Stimulated activated CD8-positive, alpha-beta memory T cell treated with anti-CD3 and anti-CD28 coated beads, Interleukin-4, amount 100 ng/mL, for 24 hours (primary cell): ENCODE data around the gene GPR142.

Experiments used
- DNase-seq: peaks from one replicate; pipeline ENCODE4 v3.0.0-alpha.2; 2020; ENCODE audit warnings: low read depth

GPR142 gene

DNA sequence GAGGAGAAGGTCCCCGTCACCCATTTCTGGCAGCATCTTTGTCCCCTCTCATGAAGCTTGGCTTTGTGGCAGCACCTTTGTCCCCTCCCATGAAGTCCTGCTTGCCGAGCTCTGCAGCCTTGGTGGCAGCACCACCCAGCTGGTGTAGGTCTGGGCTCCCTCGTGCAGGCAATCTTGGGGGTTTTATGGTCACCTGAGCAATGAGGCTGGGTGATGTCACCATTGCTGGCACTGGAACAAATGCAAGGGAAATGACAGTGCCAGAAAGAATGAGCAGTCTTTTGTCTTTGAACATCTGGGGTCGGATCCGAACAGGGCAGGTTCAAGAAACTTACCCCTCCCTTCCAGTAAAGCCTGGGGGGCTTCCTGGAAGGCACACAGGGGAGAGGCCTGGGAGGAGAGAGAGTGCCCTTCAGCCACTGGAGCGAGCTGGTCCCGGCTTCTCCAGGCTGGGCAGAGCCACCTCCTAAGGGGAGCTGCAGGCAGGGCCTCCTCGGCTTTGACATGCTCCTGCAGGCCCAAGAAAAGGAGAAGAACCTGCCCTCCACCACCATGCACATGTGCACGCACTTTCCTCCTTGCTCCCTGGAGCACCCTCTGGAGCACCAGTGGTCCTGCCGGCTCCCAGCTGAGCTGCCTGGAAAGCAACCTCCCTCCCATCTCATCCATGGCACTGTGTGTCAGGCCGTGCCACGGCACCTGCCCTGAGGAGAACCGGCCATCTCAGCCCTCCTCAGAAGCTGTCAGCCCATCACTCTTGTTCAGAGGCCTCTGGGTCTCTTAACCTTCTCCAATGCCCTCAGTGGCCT is 21.7 kb upstream of the GPR142 start:
- no peak for DNase-seq

GRCh38 chr17:74347646-74348045 is 19.7 kb upstream of the GPR142 start:
- DNase-seq = no peak

GRCh38 chr17:74349120-74349519 is 18.2 kb upstream of the GPR142 start:
- no peak for DNase-seq

DNA sequence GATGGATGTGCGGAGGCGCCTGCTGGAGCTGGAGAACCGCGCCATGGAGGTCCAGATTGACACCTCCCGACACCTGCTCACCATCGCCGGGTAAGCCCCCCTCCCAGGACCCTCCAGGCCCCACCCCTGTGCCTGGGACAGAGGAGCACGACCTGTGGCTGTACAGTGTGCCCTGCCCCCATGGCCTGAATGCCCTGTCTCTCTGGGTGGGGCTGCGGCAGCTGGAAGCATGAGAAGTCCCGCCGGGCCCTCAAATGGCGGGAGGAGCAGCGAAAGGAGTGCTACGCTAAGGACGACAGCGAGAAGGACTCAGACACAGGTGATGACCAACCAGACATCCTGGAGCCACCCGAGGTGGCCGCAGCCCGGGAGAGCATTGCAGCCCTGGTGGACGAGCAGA is 16.8 kb upstream of the GPR142 start:
- DNase-seq = no peak

DNA sequence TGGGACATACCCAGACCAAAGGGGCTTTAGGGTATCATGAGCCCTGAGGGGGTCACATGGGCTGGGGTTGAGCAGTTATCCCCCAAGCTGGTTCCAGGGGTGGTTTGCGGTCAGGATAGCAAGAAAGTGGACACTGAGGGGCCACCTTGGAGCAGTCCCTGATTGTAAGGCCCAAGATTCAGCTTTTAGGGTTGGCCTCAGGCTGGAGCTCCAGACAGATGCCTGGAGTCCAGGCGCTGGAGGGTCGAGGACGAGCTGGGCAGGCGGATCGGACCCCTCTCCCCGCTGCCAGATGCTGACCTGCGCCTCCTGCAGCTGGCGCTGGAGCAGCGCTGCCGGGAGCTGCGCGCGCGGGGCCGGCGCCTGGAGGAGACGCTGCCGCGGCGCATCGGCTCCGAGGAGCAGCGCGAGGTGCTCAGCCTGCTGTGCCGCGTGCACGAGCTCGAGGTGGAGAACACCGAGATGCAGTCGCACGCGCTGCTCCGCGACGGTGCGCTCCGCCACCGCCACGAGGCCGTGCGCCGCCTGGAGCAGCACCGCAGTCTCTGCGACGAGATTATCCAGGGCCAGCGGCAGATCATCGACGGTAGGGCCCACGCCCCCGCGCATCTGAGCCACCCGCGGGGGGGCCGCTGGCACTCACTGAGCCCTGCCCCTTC is 15.6 kb upstream of the GPR142 start:
- no peak for DNase-seq

DNA sequence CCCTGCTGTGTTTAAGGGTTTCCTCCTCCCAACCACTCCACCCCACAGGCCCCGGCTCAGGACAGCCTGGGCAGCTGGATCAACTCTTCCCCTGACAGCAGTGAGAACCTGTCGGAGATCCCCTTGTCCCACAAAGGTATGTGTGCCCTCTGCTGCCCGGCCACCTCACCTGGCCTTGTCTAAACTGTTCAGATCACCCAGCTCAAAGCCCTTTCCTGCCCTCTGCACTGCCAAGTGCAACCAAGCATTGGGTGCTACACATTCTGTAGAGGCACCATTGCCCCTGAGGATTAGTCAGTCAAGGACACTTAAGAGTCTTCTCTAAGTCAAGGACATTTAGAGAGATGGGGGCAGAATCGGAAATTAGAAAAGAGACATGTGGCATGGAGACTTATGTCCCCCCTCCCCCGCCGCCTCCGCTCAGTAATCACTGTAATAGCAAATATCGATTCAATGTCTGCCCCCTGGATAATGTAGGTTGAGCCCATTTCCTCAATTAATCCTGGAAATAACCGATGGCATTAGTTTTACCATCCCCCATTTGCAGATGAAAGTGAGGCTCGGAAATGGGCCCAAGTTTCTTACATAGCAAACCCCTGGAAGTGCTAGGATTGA is 13.8 kb upstream of the GPR142 start:
- DNase-seq = no peak

DNA sequence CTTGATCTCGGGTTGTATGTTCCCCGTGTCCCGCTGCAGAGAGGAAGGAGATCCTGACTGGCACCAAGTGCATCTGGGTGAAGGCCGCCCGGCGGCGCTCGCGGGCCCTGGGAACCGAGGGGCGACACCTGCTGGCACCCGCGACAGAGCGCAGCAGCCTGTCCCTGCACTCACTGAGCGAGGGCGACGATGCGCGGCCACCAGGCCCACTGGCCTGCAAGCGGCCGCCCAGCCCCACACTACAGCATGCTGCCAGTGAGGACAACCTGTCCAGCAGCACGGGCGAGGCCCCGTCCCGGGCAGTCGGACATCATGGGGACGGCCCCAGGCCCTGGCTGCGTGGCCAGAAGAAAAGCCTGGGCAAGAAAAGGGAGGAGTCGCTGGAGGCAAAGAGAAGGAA is 13.2 kb upstream of the GPR142 start:
- peak; percentile 37 for DNase-seq

- no peak for DNase-seq
Observed at GRCh38 chr17:74354561-74354960, 12.7 kb upstream of the GPR142 start.

GRCh38 chr17:74355065-74355464 is 12.2 kb upstream of the GPR142 start:
- DNase-seq = no peak

DNA sequence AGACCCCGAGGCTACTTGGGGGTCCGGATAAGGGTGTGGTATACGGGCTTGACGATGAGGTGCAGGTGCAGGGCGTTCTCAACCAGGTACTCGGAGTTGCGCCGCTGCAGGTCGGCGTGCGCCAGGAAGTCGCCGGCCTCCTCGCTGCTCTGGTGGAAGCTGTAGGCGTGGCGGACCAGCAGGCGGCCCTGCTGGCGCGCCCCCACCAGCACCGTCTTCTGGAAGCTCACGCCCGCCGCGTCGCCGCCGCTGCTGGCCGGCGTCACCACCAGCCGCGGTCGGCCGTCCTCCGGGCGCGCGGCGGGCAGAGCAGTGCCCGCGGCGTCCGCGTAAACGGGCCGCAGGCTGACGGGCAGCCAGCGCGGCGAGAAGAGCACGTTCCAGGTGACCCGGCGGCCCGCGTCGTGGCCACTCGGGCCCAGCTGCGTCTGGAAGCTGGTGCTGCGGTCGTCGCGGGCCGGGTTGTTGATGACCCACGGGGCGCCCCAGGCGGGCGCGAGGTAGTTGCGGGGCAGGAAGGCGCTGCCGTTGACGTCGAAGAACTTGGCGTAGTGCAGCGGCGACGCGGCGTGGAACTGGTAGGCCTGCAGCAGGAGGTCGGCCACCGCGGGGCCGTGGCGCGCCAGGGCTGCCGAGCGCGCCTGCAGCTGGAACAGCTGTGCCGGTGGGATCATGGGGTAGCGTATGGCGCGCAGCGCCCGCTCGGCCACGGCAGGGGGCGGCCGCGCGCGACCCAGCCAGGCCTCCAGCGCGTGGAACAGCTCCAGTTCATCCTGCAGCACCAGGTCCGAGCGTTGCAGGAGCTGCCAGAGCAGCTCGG is 10.4 kb upstream of the GPR142 start:
- DNase-seq = no peak

- no peak for DNase-seq
Observed at GRCh38 chr17:74357466-74357809, 9.9 kb upstream of the GPR142 start.

DNA sequence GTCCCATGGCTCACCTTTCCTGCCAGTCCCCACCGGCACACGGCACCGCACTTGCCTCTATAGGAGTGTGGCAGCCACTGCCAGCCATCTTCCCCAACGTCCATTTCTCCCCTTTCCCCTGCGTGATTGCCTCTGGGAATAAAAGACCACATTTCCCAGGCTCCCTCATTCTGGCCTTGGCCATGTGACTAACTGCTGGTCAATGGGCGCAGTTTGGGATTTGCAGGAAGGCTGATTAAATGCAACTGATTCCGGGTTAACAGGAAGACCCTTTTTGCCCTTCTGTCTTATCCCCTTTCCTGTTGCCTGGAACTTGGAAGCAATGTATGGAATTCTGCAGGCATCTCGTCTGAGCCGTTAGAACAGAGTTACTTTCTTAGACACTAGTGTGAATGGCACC is 8.6 kb upstream of the GPR142 start:
- DNase-seq = no peak

- no peak for DNase-seq
Observed at GRCh38 chr17:74359916-74360315, 7.4 kb upstream of the GPR142 start.

DNA sequence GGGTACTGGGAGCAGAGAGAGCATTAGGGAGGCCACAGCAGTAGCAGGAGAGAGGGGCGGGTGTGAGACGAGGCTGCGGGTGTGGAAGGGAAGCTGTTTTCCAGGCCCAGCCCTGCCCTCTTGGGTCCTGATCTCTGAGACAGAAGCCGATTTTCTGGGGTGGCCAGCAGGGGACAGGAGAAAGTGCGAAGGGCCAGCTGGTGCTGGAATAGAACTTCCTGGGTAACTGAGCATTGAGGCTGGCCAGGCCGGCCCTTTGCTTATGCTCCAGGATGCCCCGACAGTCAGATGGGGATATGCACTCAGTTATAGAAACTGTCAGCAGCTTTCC is 6.4 kb upstream of the GPR142 start:
- no peak for DNase-seq

- DNase-seq = peak; percentile 22
Observed at GRCh38 chr17:74361230-74362068, 5.9 kb upstream of the GPR142 start, which contains the start of gene BTBD17. Gene BTBD17, minus strand, starts transcription at chr17:74361868. Its CDS starts 49 bp downstream, at chr17:74361819.

GRCh38 chr17:74362069-74362405 is 5.3 kb upstream of the GPR142 start:
- DNase-seq = no peak

DNA sequence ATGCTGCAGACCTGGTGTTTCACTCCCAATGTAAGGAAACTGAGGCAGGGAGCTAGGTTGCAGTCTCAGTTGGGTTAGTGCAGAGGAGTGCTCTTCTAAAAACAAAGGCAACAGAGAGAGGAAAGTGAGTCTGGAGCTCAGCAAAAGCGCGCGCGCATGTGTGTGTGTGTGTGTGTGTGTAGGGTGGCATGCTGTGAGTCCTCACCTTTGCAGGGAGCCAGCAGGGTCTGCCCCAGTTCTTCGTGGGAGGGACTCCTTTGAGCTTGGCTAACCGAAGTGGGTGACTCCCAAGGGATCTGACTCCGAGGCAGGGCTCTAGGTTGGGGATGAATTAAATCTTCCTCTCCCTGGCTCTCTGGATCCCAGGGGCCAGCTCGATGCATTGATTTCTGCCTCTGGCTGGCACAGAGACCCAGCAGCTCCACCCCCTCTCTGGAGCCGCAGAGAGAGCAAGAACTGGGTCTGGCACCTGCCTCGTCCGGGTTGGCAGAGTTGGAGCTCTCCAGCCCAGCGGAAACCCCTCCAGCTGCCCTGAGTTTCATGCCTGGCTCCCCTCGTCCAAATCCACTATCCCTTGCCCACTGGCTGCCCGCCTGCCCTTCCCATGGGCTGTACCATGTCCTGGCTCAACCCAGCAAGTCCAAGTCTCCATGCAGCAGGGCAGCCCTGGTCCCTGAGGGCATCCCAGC is 4.4 kb upstream of the GPR142 start:
- no peak for DNase-seq

DNA sequence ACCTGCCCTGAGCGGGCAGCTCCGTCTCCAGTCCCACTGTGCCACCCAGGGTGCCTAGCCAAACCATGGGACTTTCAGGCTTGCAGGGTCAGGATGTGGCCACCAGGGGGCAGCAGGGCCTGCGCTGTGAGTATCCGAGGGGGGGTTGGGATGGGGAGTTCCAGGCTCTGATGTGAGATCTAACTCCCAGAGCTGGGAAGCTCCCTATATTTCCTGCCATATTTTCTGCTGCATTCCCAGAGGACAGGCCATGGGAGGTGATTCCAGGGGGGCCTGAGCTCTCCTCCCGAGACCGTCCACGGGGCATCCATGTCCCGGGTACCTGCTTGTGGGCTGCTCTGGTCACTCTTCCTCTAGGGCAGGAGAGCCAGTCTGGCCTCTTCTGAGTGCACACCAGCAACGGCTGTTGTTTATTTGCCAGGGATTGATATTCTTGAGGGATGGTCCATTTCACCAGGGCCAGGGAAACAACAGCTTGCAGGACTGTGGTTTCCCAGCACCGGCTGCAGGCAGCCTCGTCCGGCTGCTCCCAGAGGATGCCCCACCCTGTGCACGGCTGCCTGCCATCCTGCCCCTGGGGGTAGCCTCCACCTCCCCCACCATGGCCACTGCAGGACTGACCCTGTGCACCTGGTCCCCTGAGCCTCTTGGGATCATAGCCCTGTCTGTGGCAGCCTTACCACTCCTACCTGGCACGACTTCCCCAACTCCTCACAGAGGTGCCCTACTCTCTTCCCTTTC is 1.2 kb downstream of the GPR142 start:
- DNase-seq = peak; percentile 62

DNA sequence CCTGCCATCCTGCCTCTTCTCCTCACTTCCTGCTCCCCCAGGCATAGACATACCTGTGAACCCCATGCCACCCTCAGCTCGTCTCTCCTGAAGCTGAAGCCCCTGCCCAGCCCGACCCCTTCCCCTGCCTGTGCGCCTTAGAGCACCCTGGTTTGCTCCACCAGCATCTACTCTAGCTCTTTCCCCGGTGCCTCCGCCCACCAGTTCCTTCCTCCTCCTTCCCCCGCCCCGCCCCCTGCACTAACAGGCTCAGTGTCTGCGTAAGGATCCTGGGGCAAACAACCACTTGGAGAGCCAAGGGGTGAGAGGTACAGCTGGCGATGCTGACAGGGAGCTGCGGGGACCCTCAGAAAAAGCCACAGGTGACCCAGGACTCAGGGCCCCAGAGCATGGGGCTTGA is 1.9 kb downstream of the GPR142 start:
- peak; percentile 54 for DNase-seq
